SK-N-SH treated with all-trans-retinoic acid at 6 μM for 48 hours (cell line): ENCODE data around the gene ITGA5.

Experiments
- ARNTL ChIP-seq: fragments of 450-650 bp; formaldehyde crosslinking; IDR thresholded peaks from 2 replicates; pipeline ENCODE4 v1.5.0; 2020; ENCODE audit warnings: low read depth, mild to moderate bottlenecking, moderate library complexity, borderline replicate concordance
- ESRRG ChIP-seq: fragments of 250-450 bp; sonication (Bioruptor Pico); IDR thresholded peaks from 2 replicates; pipeline ENCODE4 v1.6.1; 2021; ENCODE audit warnings: mild to moderate bottlenecking
- GLIS3 ChIP-seq: fragments of 250-450 bp; sonication (Bioruptor Pico); IDR thresholded peaks from 2 replicates; pipeline ENCODE4 v1.5.0; 2020; ENCODE audit warnings: mild to moderate bottlenecking, moderate library complexity
- ISL1 ChIP-seq: fragments of 250-450 bp; sonication (Bioruptor Pico); IDR thresholded peaks from 2 replicates; pipeline ENCODE4 v2.1.2; 2022; ENCODE audit warnings: mild to moderate bottlenecking, moderate library complexity
- RARB ChIP-seq: fragments of 250-450 bp; sonication (Bioruptor Pico); IDR thresholded peaks from 2 replicates; pipeline ENCODE4 v1.8.0; 2021; ENCODE audit warnings: mild to moderate bottlenecking, moderate library complexity
- SNAI2 ChIP-seq: fragments of 250-450 bp; sonication (Bioruptor Pico); IDR thresholded peaks from 2 replicates; pipeline ENCODE4 v1.5.0; 2020; ENCODE audit warnings: mild to moderate bottlenecking, moderate library complexity
- TCF4 ChIP-seq: fragments of 250-450 bp; sonication (Bioruptor Pico); IDR thresholded peaks from 2 replicates; pipeline ENCODE4 v1.8.0; 2021; ENCODE audit warnings: mild to moderate bottlenecking, moderate library complexity, borderline replicate concordance
- ZFP30 ChIP-seq: fragments of 450-650 bp; formaldehyde crosslinking; IDR thresholded peaks from 2 replicates; pipeline ENCODE4 v1.5.0; 2022; ENCODE audit warnings: mild to moderate bottlenecking, moderate library complexity
- ZNF565 ChIP-seq: fragments of 450-650 bp; formaldehyde crosslinking; conservative IDR thresholded peaks from 2 replicates; pipeline ENCODE4 v1.5.0; 2020; ENCODE audit warnings: low read depth, mild to moderate bottlenecking, moderate library complexity
- ZNF70 ChIP-seq: fragments of 450-650 bp; formaldehyde crosslinking; IDR thresholded peaks from 2 replicates; pipeline ENCODE4 v1.5.0; 2020; ENCODE audit warnings: mild to moderate bottlenecking, moderate library complexity
- ZNF8 ChIP-seq: fragments of 450-650 bp; formaldehyde crosslinking; IDR thresholded peaks from 2 replicates; pipeline ENCODE4 v1.5.0; 2020; ENCODE audit warnings: mild to moderate bottlenecking, moderate library complexity
- TF ChIP-seq, protein P1 (sequence below): fragments of 250-450 bp; sonication (Bioruptor Pico); IDR thresholded peaks from 2 replicates; pipeline ENCODE4 v1.5.1; 2021; ENCODE audit warnings: mild to moderate bottlenecking, moderate library complexity
- TF ChIP-seq, protein P2 (sequence below): fragments of 250-450 bp; sonication (Bioruptor Pico); IDR thresholded peaks from 2 replicates; pipeline ENCODE4 v1.5.1; 2020; ENCODE audit warnings: low read depth, mild to moderate bottlenecking, moderate library complexity
- TF ChIP-seq, protein P3 (sequence below): fragments of 250-450 bp; sonication (Bioruptor Pico); IDR thresholded peaks from 2 replicates; pipeline ENCODE4 v1.8.0; 2020; ENCODE audit warnings: mild to moderate bottlenecking, moderate library complexity, borderline replicate concordance

DNA sequence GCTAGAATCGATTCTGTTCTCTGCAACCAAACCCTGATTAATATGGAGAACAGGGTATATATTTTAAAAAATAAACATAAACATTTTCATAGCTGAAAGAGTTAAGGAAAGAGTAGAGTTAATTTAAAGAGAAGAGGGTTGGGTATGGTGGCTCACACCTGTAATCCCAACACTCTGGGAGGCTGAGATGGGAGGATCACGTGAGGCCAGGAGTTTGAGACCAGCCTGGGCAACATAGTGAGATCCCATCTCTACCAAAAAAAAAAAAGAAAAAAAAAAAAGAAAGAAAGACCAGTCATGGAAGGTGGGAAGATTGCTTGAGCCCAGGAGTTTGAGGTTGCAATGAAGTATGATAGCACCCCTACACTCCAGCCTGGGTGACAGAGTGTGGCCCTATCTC lies 28.9 kb upstream of the ITGA5 start:
- TF ChIP-seq, protein P1, sequence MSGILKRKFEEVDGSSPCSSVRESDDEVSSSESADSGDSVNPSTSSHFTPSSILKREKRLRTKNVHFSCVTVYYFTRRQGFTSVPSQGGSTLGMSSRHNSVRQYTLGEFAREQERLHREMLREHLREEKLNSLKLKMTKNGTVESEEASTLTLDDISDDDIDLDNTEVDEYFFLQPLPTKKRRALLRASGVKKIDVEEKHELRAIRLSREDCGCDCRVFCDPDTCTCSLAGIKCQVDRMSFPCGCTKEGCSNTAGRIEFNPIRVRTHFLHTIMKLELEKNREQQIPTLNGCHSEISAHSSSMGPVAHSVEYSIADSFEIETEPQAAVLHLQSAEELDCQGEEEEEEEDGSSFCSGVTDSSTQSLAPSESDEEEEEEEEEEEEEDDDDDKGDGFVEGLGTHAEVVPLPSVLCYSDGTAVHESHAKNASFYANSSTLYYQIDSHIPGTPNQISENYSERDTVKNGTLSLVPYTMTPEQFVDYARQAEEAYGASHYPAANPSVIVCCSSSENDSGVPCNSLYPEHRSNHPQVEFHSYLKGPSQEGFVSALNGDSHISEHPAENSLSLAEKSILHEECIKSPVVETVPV: no peak
- TF ChIP-seq, protein P2, sequence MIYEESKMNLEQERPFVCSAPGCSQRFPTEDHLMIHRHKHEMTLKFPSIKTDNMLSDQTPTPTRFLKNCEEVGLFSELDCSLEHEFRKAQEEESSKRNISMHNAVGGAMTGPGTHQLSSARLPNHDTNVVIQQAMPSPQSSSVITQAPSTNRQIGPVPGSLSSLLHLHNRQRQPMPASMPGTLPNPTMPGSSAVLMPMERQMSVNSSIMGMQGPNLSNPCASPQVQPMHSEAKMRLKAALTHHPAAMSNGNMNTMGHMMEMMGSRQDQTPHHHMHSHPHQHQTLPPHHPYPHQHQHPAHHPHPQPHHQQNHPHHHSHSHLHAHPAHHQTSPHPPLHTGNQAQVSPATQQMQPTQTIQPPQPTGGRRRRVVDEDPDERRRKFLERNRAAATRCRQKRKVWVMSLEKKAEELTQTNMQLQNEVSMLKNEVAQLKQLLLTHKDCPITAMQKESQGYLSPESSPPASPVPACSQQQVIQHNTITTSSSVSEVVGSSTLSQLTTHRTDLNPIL (CRISPR knock-in tag): no peak
- TF ChIP-seq, protein P3, sequence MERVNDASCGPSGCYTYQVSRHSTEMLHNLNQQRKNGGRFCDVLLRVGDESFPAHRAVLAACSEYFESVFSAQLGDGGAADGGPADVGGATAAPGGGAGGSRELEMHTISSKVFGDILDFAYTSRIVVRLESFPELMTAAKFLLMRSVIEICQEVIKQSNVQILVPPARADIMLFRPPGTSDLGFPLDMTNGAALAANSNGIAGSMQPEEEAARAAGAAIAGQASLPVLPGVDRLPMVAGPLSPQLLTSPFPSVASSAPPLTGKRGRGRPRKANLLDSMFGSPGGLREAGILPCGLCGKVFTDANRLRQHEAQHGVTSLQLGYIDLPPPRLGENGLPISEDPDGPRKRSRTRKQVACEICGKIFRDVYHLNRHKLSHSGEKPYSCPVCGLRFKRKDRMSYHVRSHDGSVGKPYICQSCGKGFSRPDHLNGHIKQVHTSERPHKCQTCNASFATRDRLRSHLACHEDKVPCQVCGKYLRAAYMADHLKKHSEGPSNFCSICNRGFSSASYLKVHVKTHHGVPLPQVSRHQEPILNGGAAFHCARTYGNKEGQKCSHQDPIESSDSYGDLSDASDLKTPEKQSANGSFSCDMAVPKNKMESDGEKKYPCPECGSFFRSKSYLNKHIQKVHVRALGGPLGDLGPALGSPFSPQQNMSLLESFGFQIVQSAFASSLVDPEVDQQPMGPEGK (CRISPR knock-in tag): no peak
- TF ChIP-seq ZNF8 (CRISPR knock-in tag) (no peak), ZNF565 (no peak), GLIS3 (CRISPR knock-in tag) (no peak), TCF4 (CRISPR knock-in tag) (no peak), ZNF70 (CRISPR knock-in tag) (no peak), ISL1 (CRISPR knock-in tag) (no peak), ESRRG (CRISPR knock-in tag) (no peak), RARB (CRISPR knock-in tag) (no peak), ARNTL (no peak), SNAI2 (CRISPR knock-in tag) (no peak), ZFP30 (no peak)
